Measurements from ENCODE around the gene SFXN1.

SFXN1 gene

GRCh38 chr5:175466700-175467318 lies 11.6 kb upstream of the SFXN1 start:
- no peak for DNase-seq

- no peak for DNase-seq
Measured at GRCh38 chr5:175467983-175468690, 10.2 kb upstream of the SFXN1 start.

- no peak for DNase-seq
Measured at GRCh38 chr5:175468892-175469291, 9.5 kb upstream of the SFXN1 start.

GRCh38 chr5:175469916-175470315 lies 8.4 kb upstream of the SFXN1 start:
- DNase-seq: no peak

GRCh38 chr5:175470781-175471180 lies 7.6 kb upstream of the SFXN1 start:
- DNase-seq: no peak

- DNase-seq: no peak
Measured at GRCh38 chr5:175471196-175471595, 7.2 kb upstream of the SFXN1 start.

GRCh38 chr5:175471628-175472027 lies 6.7 kb upstream of the SFXN1 start:
- no peak for DNase-seq

- DNase-seq: no peak
Measured at GRCh38 chr5:175472378-175472777, 6.0 kb upstream of the SFXN1 start.

- no peak for DNase-seq
Measured at GRCh38 chr5:175475248-175475647, 3.1 kb upstream of the SFXN1 start.

- no peak for DNase-seq
Measured at GRCh38 chr5:175477440-175477839, 920 bp upstream of the SFXN1 start.

- DNase-seq: no peak
Measured at GRCh38 chr5:175478008-175478383, 364 bp upstream of the SFXN1 start.

- no peak for DNase-seq
Measured at GRCh38 chr5:175479125-175479881, 943 bp downstream of the SFXN1 start.

GRCh38 chr5:175483337-175483736 lies 5.0 kb downstream of the SFXN1 start:
- DNase-seq: no peak

- no peak for DNase-seq
Measured at GRCh38 chr5:175484322-175484721, 6.0 kb downstream of the SFXN1 start.

- DNase-seq: no peak
Measured at GRCh38 chr5:175484829-175485228, 6.5 kb downstream of the SFXN1 start.

GRCh38 chr5:175485631-175486030 lies 7.3 kb downstream of the SFXN1 start:
- DNase-seq: no peak

- no peak for DNase-seq
Measured at GRCh38 chr5:175487514-175488222, 9.3 kb downstream of the SFXN1 start.

GRCh38 chr5:175489693-175490443 lies 11.5 kb downstream of the SFXN1 start:
- no peak for DNase-seq

- DNase-seq: no peak
Measured at GRCh38 chr5:175491223-175491622, 12.9 kb downstream of the SFXN1 start.

GRCh38 chr5:175493260-175493659 lies 14.9 kb downstream of the SFXN1 start:
- no peak for DNase-seq

- DNase-seq: no peak
Measured at GRCh38 chr5:175493726-175494125, 15.4 kb downstream of the SFXN1 start.
